GM06990 (cell line): ENCODE measurements around the gene CPNE5.

Experiments used
- DNase-seq: peaks from one replicate; pipeline ENCODE4 v3.0.0-alpha.2; 2011; ENCODE audit not compliant: insufficient read length; ENCODE audit errors: extremely low read depth
- H3K27me3 ChIP-seq: replicated peaks from 2 replicates; pipeline ENCODE4 v1.6.0; 2011; ENCODE audit warnings: low read length; ENCODE audit not compliant: control insufficient read depth, insufficient read depth
- H3K36me3 ChIP-seq: 2 replicates; pipeline ENCODE4 v1.5.1; 2011; ENCODE audit warnings: low read length; ENCODE audit not compliant: control insufficient read depth, insufficient read depth
- H3K4me3 ChIP-seq: replicated peaks from 2 replicates; pipeline ENCODE4 v1.5.1; 2011; ENCODE audit warnings: low read depth, mild to moderate bottlenecking, control low read depth, low read length
- CTCF ChIP-seq: IDR thresholded peaks from 2 replicates; pipeline ENCODE4 v1.5.1; 2011; ENCODE audit warnings: low read length, control low read depth, mild to moderate bottlenecking, inconsistent platforms; ENCODE audit not compliant: insufficient read depth, poor library complexity, severe bottlenecking

CPNE5 gene

GRCh38 chr6:36721369-36722140, 117.7 kb downstream of the CPNE5 start:
- no peak for TF ChIP-seq CTCF
- H3K27me3 ChIP-seq = no peaks in the 10 kb centered on the region
- no peaks in the 10 kb centered on the region for H3K36me3 ChIP-seq
- DNase-seq = no peak
- H3K4me3 ChIP-seq = no peak overlapping the region

GRCh38 chr6:36720251-36721141, 118.7 kb downstream of the CPNE5 start:
- no peak for TF ChIP-seq CTCF
- Histone ChIP-seq H3K27me3 (no peaks in the 10 kb centered on the region), H3K36me3 (no peaks in the 10 kb centered on the region), H3K4me3 (no peak overlapping the region)
- DNase-seq = peak; percentile 54

GRCh38 chr6:36719126-36719525, 120.1 kb downstream of the CPNE5 start:
- Histone ChIP-seq H3K4me3 (no peak overlapping the region), H3K27me3 (no peaks in the 10 kb centered on the region), H3K36me3 (no peaks in the 10 kb centered on the region)
- TF ChIP-seq CTCF = no peak
- DNase-seq = no peak

- no peak for DNase-seq
- TF ChIP-seq CTCF = no peak
- no peaks in the 10 kb centered on the region for H3K27me3 ChIP-seq
Observed at GRCh38 chr6:36718560-36718959, 120.7 kb downstream of the CPNE5 start.

GRCh38 chr6:36717871-36718540, 121.2 kb downstream of the CPNE5 start:
- Histone ChIP-seq H3K27me3 (no peaks in the 10 kb centered on the region), H3K36me3 (no peaks in the 10 kb centered on the region), H3K4me3 (no peak overlapping the region)
- no peak for DNase-seq
- TF ChIP-seq CTCF = no peak

More at GRCh38 chr6:36718560-36718959, 120.7 kb downstream of the CPNE5 start:
- Histone ChIP-seq H3K36me3 (no peaks in the 10 kb centered on the region), H3K4me3 (no peak overlapping the region)
